Non-pigmented ciliary epithelial cell (primary cell): Measurements from ENCODE around the gene BIN1.

Experiments
- DNase-seq: peaks from one replicate; pipeline ENCODE4 v3.0.0-alpha.2; 2010; ENCODE audit warnings: low read depth

BIN1 gene

GRCh38 chr2:127058246-127058953 is 48.6 kb downstream of the BIN1 start:
- DNase-seq, result no peak

- DNase-seq, result no peak
Measured at GRCh38 chr2:127057371-127058245, 49.3 kb downstream of the BIN1 start.

- no peak for DNase-seq
Measured at GRCh38 chr2:127056631-127057370, 50.2 kb downstream of the BIN1 start.

GRCh38 chr2:127056086-127056485 is 50.9 kb downstream of the BIN1 start:
- DNase-seq, result no peak

GRCh38 chr2:127055786-127056076 is 51.2 kb downstream of the BIN1 start:
- DNase-seq, result no peak

- DNase-seq, result no peak
Measured at GRCh38 chr2:127054996-127055785, 51.8 kb downstream of the BIN1 start.

GRCh38 chr2:127054604-127054930 is 52.4 kb downstream of the BIN1 start:
- no peak for DNase-seq

GRCh38 chr2:127053731-127054603 is 53.0 kb downstream of the BIN1 start:
- no peak for DNase-seq

GRCh38 chr2:127052771-127053691 is 53.9 kb downstream of the BIN1 start:
- DNase-seq, result no peak

- no peak for DNase-seq
Measured at GRCh38 chr2:127052057-127052770, 54.7 kb downstream of the BIN1 start.

GRCh38 chr2:127051116-127052056 is 55.6 kb downstream of the BIN1 start:
- DNase-seq, result no peak

GRCh38 chr2:127050803-127051115 is 56.2 kb downstream of the BIN1 start:
- no peak for DNase-seq

GRCh38 chr2:127049927-127050802 is 56.8 kb downstream of the BIN1 start:
- DNase-seq, result no peak

GRCh38 chr2:127048969-127049897 is 57.7 kb downstream of the BIN1 start:
- no peak for DNase-seq

- DNase-seq, result no peak
Measured at GRCh38 chr2:127048618-127048935, 58.4 kb downstream of the BIN1 start.
